K562 (cell line): ENCODE measurements around the gene CHST14. TPM values are rescaled to one million over a fixed set of nuclear protein-coding genes. Genes with fewer than 3 reads are reported as not detected.

ENCODE experiments used
- CCNT2 ChIP-seq: IDR thresholded peaks from 2 replicates; pipeline ENCODE4 v1.6.1; 2011; ENCODE audit warnings: borderline replicate concordance, low read depth, mild to moderate bottlenecking, moderate library complexity, mixed read lengths, low read length; ENCODE audit not compliant: insufficient read length; ENCODE audit errors: extremely low read depth
- DIDO1 ChIP-seq: fragments of 450-650 bp; IDR thresholded peaks from 2 replicates; pipeline ENCODE4 v1.6.1; 2016; ENCODE audit warnings: low read depth, missing biosample characterization, missing genetic modification characterization
- GMEB1 ChIP-seq: fragments of 250-450 bp; sonication (Bioruptor Pico); IDR thresholded peaks from 2 replicates; pipeline ENCODE4 v1.4.0; 2020; ENCODE audit warnings: mild to moderate bottlenecking
- JUNB ChIP-seq: fragments of 450-650 bp; formaldehyde crosslinking; conservative IDR thresholded peaks from 2 replicates; pipeline ENCODE4 v1.4.0; 2020; ENCODE audit warnings: mild to moderate bottlenecking
- KDM1A ChIP-seq, 2 experiments: fragments of 450-650 bp; IDR thresholded peaks; 2 replicates each; pipeline ENCODE4 v1.6.1; 2016; ENCODE audit warnings: mild to moderate bottlenecking in 2 of 2
- KLF10 ChIP-seq: fragments of 250-450 bp; sonication (Bioruptor Pico); IDR thresholded peaks from 2 replicates; pipeline ENCODE4 v1.6.1; 2021; ENCODE audit warnings: matching md5 sums
- MTF1 ChIP-seq: fragments of 250-450 bp; sonication (Bioruptor Pico); IDR thresholded peaks from 2 replicates; pipeline ENCODE4 v1.9.0; 2021; ENCODE audit warnings: moderate library complexity, mild to moderate bottlenecking, inconsistent platforms, borderline replicate concordance
- NELFE ChIP-seq: IDR thresholded peaks from 2 replicates; pipeline ENCODE4 v1.6.1; 2011; ENCODE audit warnings: mild to moderate bottlenecking; ENCODE audit not compliant: insufficient read depth, insufficient read length
- NR3C1 ChIP-seq: sonication (generic); formaldehyde crosslinking; IDR thresholded peaks from 2 replicates; pipeline ENCODE4 v1.8.1; 2022; ENCODE audit warnings: missing genetic modification reagents
- NR4A1 ChIP-seq, 2 experiments: fragments of 250-450 bp in 1 of 2; fragments of 450-650 bp in 1 of 2; sonication (Bioruptor Pico) in 1 of 2; IDR thresholded peaks; 2 replicates each; pipeline versions ENCODE4 v1.4.0 to v1.6.1; 2016 to 2020; ENCODE audit warnings: mild to moderate bottlenecking in 2 of 2, missing compliant biosample characterization in 1 of 2, missing genetic modification characterization in 1 of 2, moderate library complexity in 1 of 2
- OTX1 ChIP-seq: fragments of 450-650 bp; formaldehyde crosslinking; IDR thresholded peaks from 2 replicates; pipeline ENCODE4 v1.4.0; 2022; ENCODE audit warnings: mild to moderate bottlenecking
- PCBP1 ChIP-seq: fragments of 200-400 bp; formaldehyde crosslinking; IDR thresholded peaks from 2 replicates; pipeline ENCODE4 v1.6.1; 2018; ENCODE audit warnings: mild to moderate bottlenecking, low read depth, low read length; ENCODE audit not compliant: poor library complexity, severe bottlenecking
- RBM34 ChIP-seq: fragments of 200-400 bp; formaldehyde crosslinking; IDR thresholded peaks from 2 replicates; pipeline ENCODE4 v1.6.1; 2018; ENCODE audit warnings: low read length, borderline replicate concordance; ENCODE audit not compliant: insufficient read depth
- SP1 ChIP-seq: sonication (generic); formaldehyde crosslinking; IDR thresholded peaks from 2 replicates; pipeline ENCODE4 v1.8.1; 2022; ENCODE audit warnings: mild to moderate bottlenecking, missing genetic modification reagents
- TCF15 ChIP-seq: fragments of 250-450 bp; sonication (Bioruptor Pico); IDR thresholded peaks from 2 replicates; pipeline ENCODE4 v1.8.0; 2022; ENCODE audit warnings: moderate library complexity, mild to moderate bottlenecking, inconsistent platforms
- ZC3H11A ChIP-seq: IDR thresholded peaks from 2 replicates; pipeline ENCODE4 v1.6.1; 2012; ENCODE audit warnings: low read depth, low read length, improper control_type of control experiment
- ZNF184 ChIP-seq: sonication (generic); formaldehyde crosslinking; IDR thresholded peaks from 2 replicates; pipeline ENCODE4 v1.5.0; 2020; ENCODE audit warnings: missing genetic modification reagents
- ZSCAN29 ChIP-seq: fragments of 450-650 bp; IDR thresholded peaks from 2 replicates; pipeline ENCODE4 v1.6.1; 2017
- polyA plus RNA-seq, 8 experiments: library from polyadenylated mRNA; depleted of rRNA in 4 of 8; stranded (reverse) in 5 of 8; unstranded in 3 of 8; fragments of >200 nt; fragmentation: Nextera tagmentation in 2 of 8; fragmentation: Illumina TruSeq in 1 of 8; extraction: Ambion mirVana in 2 of 8; extraction: Trizol in 1 of 8; gene quantifications; 2 replicates each; pipeline versions ENCODE4 v1.2.1 to v1.2.3, GENCODE V29; 2011 to 2014; ENCODE audit warnings: inconsistent platforms in 1 of 8, missing spikeins in 1 of 8
- total RNA-seq, 7 experiments: library from RNA; depleted of rRNA in 6 of 7; stranded (reverse); fragments of >200 nt in 6 of 7; fragmentation: Illumina TruSeq in 2 of 7; extraction: Trizol in 2 of 7; gene quantifications; 2 replicates each; pipeline versions ENCODE4 v1.2.1 to v1.2.3, GENCODE V29; 2011 to 2021; ENCODE audit warnings: low replicate concordance in 1 of 7
- TF ChIP-seq, protein P1 (sequence below): fragments of 250-450 bp; sonication (Bioruptor Pico); IDR thresholded peaks from 2 replicates; pipeline ENCODE4 v1.5.0; 2020; ENCODE audit warnings: mild to moderate bottlenecking, borderline replicate concordance
- TF ChIP-seq, protein P2 (sequence below): fragments of 250-450 bp; sonication (Bioruptor Pico); IDR thresholded peaks from 2 replicates; pipeline ENCODE4 v1.4.0; 2020

CHST14 gene
- total and polyA plus RNA-seq, 9 of the 15 experiments (the other 6 are each of a cell fraction or from before 2014, with no cell fraction given) = 1.6 to 12.1 (median 4.5) TPM

- no peak for TF ChIP-seq NR3C1
- no peak for TF ChIP-seq NELFE
- peak in 1 of 2 experiments; percentile 59; a peak in 2 of 4 replicates for TF ChIP-seq KDM1A (IDR thresholded peaks at IDR 0.05)
- no peak for TF ChIP-seq SP1 (CRISPR knock-in tag)
- TF ChIP-seq, protein P1, sequence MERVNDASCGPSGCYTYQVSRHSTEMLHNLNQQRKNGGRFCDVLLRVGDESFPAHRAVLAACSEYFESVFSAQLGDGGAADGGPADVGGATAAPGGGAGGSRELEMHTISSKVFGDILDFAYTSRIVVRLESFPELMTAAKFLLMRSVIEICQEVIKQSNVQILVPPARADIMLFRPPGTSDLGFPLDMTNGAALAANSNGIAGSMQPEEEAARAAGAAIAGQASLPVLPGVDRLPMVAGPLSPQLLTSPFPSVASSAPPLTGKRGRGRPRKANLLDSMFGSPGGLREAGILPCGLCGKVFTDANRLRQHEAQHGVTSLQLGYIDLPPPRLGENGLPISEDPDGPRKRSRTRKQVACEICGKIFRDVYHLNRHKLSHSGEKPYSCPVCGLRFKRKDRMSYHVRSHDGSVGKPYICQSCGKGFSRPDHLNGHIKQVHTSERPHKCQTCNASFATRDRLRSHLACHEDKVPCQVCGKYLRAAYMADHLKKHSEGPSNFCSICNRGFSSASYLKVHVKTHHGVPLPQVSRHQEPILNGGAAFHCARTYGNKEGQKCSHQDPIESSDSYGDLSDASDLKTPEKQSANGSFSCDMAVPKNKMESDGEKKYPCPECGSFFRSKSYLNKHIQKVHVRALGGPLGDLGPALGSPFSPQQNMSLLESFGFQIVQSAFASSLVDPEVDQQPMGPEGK (CRISPR knock-in tag) = no peak
- no peak for TF ChIP-seq OTX1 (CRISPR knock-in tag)
- TF ChIP-seq, protein P2, sequence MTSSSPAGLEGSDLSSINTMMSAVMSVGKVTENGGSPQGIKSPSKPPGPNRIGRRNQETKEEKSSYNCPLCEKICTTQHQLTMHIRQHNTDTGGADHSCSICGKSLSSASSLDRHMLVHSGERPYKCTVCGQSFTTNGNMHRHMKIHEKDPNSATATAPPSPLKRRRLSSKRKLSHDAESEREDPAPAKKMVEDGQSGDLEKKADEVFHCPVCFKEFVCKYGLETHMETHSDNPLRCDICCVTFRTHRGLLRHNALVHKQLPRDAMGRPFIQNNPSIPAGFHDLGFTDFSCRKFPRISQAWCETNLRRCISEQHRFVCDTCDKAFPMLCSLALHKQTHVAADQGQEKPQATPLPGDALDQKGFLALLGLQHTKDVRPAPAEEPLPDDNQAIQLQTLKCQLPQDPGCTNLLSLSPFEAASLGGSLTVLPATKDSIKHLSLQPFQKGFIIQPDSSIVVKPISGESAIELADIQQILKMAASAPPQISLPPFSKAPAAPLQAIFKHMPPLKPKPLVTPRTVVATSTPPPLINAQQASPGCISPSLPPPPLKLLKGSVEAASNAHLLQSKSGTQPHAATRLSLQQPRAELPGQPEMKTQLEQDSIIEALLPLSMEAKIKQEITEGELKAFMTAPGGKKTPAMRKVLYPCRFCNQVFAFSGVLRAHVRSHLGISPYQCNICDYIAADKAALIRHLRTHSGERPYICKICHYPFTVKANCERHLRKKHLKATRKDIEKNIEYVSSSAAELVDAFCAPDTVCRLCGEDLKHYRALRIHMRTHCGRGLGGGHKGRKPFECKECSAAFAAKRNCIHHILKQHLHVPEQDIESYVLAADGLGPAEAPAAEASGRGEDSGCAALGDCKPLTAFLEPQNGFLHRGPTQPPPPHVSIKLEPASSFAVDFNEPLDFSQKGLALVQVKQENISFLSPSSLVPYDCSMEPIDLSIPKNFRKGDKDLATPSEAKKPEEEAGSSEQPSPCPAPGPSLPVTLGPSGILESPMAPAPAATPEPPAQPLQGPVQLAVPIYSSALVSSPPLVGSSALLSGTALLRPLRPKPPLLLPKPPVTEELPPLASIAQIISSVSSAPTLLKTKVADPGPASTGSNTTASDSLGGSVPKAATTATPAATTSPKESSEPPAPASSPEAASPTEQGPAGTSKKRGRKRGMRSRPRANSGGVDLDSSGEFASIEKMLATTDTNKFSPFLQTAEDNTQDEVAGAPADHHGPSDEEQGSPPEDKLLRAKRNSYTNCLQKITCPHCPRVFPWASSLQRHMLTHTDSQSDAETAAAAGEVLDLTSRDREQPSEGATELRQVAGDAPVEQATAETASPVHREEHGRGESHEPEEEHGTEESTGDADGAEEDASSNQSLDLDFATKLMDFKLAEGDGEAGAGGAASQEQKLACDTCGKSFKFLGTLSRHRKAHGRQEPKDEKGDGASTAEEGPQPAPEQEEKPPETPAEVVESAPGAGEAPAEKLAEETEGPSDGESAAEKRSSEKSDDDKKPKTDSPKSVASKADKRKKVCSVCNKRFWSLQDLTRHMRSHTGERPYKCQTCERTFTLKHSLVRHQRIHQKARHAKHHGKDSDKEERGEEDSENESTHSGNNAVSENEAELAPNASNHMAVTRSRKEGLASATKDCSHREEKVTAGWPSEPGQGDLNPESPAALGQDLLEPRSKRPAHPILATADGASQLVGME = no peak
- no peak for TF ChIP-seq JUNB (CRISPR knock-in tag)
- TF ChIP-seq PCBP1 = no peak
- no peak for TF ChIP-seq KLF10 (CRISPR knock-in tag)
- TF ChIP-seq RBM34 = no peak
- TF ChIP-seq GMEB1 (CRISPR knock-in tag) = no peak
- no peak for TF ChIP-seq NR4A1 (CRISPR knock-in tag; IDR thresholded peaks at IDR 0.05)
- no peak for TF ChIP-seq NR4A1 (tag; IDR thresholded peaks at IDR 0.05)
- TF ChIP-seq MTF1 (CRISPR knock-in tag) = no peak
- no peak for TF ChIP-seq ZSCAN29
- TF ChIP-seq TCF15 (CRISPR knock-in tag) = no peak
- TF ChIP-seq ZC3H11A = no peak
- TF ChIP-seq CCNT2 = peak; percentile 42
- TF ChIP-seq ZNF184 (CRISPR knock-in tag) = no peak
- no peak for TF ChIP-seq DIDO1 (tag)
These were observed 43.6 kb upstream of the CHST14 start (continued) for GRCh38 chr15:40427188-40427587.
